DOHH2 (cell line): Measurements from ENCODE around the gene N4BP2.

Source experiments
- H3F3A ChIP-seq: fragments of 200-600 bp; sonication (generic), shearing (Covaris generic); 2 replicates; pipeline ENCODE4 v1.6.0; 2016; ENCODE audit warnings: antibody characterized with exemption, mild to moderate bottlenecking; ENCODE audit not compliant: control insufficient read depth, insufficient read depth
- H3K27ac ChIP-seq: fragments of 200-600 bp; sonication (generic); 2 replicates; pipeline ENCODE4 v1.5.1; 2014; ENCODE audit warnings: low read depth, mild to moderate bottlenecking, low read length, moderate library complexity
- H3K27me3 ChIP-seq: fragments of 200-600 bp; sonication (generic); 2 replicates; pipeline ENCODE4 v1.6.1; 2014; ENCODE audit warnings: mild to moderate bottlenecking, low read length, mixed read lengths; ENCODE audit not compliant: control insufficient read depth
- H3K36me3 ChIP-seq: fragments of 200-600 bp; sonication (generic); 2 replicates; pipeline ENCODE4 v1.6.1; 2014; ENCODE audit warnings: mild to moderate bottlenecking, low read length, moderate library complexity, mixed read lengths; ENCODE audit not compliant: control insufficient read depth
- H3K4me1 ChIP-seq: fragments of 200-600 bp; sonication (generic); 2 replicates; pipeline ENCODE4 v1.6.1; 2014; ENCODE audit warnings: mild to moderate bottlenecking, low read length, mixed read lengths; ENCODE audit not compliant: control insufficient read depth
- H3K4me2 ChIP-seq: fragments of 200-600 bp; sonication (generic); 2 replicates; pipeline ENCODE4 v1.6.0; 2014; ENCODE audit warnings: mild to moderate bottlenecking, low read length, moderate library complexity
- H3K4me3 ChIP-seq: fragments of 200-600 bp; sonication (generic); 2 replicates; pipeline ENCODE4 v1.5.1; 2014; ENCODE audit warnings: mild to moderate bottlenecking, low read length, mixed read lengths
- H3K79me2 ChIP-seq: fragments of 200-600 bp; sonication (generic); 2 replicates; pipeline ENCODE4 v1.6.1; 2014; ENCODE audit warnings: mild to moderate bottlenecking, low read length, mixed read lengths; ENCODE audit not compliant: control insufficient read depth
- H3K9me2 ChIP-seq: fragments of 200-600 bp; sonication (generic); replicated peaks from 2 replicates; pipeline ENCODE4 v1.6.1; 2014; ENCODE audit warnings: mild to moderate bottlenecking, low read length, mixed read lengths; ENCODE audit not compliant: control insufficient read depth
- H3K9me3 ChIP-seq: fragments of 200-600 bp; sonication (generic); 2 replicates; pipeline ENCODE4 v1.6.1; 2014; ENCODE audit warnings: antibody characterized with exemption, low read length, mixed read lengths; ENCODE audit not compliant: control insufficient read depth, insufficient read depth
- H4K20me1 ChIP-seq: fragments of 200-600 bp; sonication (generic); 2 replicates; pipeline ENCODE4 v1.6.0; 2014; ENCODE audit warnings: low read depth, mild to moderate bottlenecking, antibody characterized with exemption, low read length, moderate library complexity; ENCODE audit not compliant: control insufficient read depth, insufficient read depth
- CTCF ChIP-seq: fragments of 200-600 bp; sonication (generic); IDR thresholded peaks from one replicate; pipeline ENCODE4 v1.5.1; 2014; ENCODE audit warnings: antibody characterized with exemption, mild to moderate bottlenecking, low read depth, low read length; ENCODE audit not compliant: poor library complexity, severe bottlenecking
- EZH2phosphoT487 ChIP-seq: fragments of 200-600 bp; sonication (generic); IDR thresholded peaks from 2 replicates; pipeline ENCODE4 v1.6.1; 2017; ENCODE audit warnings: borderline replicate concordance, mild to moderate bottlenecking, antibody characterized with exemption, low read length, moderate library complexity, mixed read lengths

The N4BP2 gene

GRCh38 chr4:40150932-40151331 lies 94.3 kb downstream of the N4BP2 start:
- Histone ChIP-seq H4K20me1 (no peaks in the 10 kb centered on the region), H3F3A (peaks cover 31% of the 10 kb centered on the region), H3K9me2 (no peaks in the 10 kb centered on the region), H3K27ac (peak overlapping the region; percentile 96), H3K4me3 (peak overlapping the region; percentile 60), H3K9me3 (peaks cover 5% of the 10 kb centered on the region; the same call in 1 of the 2 replicates), H3K27me3 (no peaks in the 10 kb centered on the region), H3K4me1 (peaks cover 58% of the 10 kb centered on the region), H3K36me3 (peaks cover 17% of the 10 kb centered on the region), H3K4me2 (peak overlapping the region; percentile 77), H3K79me2 (peaks cover 48% of the 10 kb centered on the region)
- no peak for TF ChIP-seq CTCF
- TF ChIP-seq EZH2phosphoT487: no peak

GRCh38 chr4:40152637-40153036 lies 96.0 kb downstream of the N4BP2 start:
- H3F3A ChIP-seq: peaks cover 35% of the 10 kb centered on the region
- H3K9me2 ChIP-seq: no peaks in the 10 kb centered on the region
- H3K27me3 ChIP-seq: no peaks in the 10 kb centered on the region
- peaks cover 5% of the 10 kb centered on the region; the same call in 1 of the 2 replicates for H3K9me3 ChIP-seq
- H4K20me1 ChIP-seq: no peaks in the 10 kb centered on the region
- peaks cover 55% of the 10 kb centered on the region for H3K79me2 ChIP-seq
- H3K4me3 ChIP-seq: peak overlapping the region; percentile 60
- peaks cover 67% of the 10 kb centered on the region for H3K4me1 ChIP-seq
- H3K36me3 ChIP-seq: peaks cover 21% of the 10 kb centered on the region
- peak overlapping the region; percentile 96 for H3K27ac ChIP-seq
- TF ChIP-seq EZH2phosphoT487: no peak
- no peak for TF ChIP-seq CTCF
- H3K4me2 ChIP-seq: peak overlapping the region; percentile 77

GRCh38 chr4:40157436-40157835 lies 100.8 kb downstream of the N4BP2 start:
- H3K4me1 ChIP-seq: peaks cover 38% of the 10 kb centered on the region
- peaks cover 9% of the 10 kb centered on the region for H3F3A ChIP-seq
- peaks cover 34% of the 10 kb centered on the region for H3K79me2 ChIP-seq
- no peaks in the 10 kb centered on the region for H3K27me3 ChIP-seq
- no peaks in the 10 kb centered on the region for H3K9me2 ChIP-seq
- H4K20me1 ChIP-seq: no peaks in the 10 kb centered on the region
- H3K9me3 ChIP-seq: no peaks in the 10 kb centered on the region
- no peak overlapping the region for H3K4me2 ChIP-seq
- H3K36me3 ChIP-seq: peaks cover 24% of the 10 kb centered on the region
- no peak for TF ChIP-seq CTCF
- TF ChIP-seq EZH2phosphoT487: no peak
- H3K4me3 ChIP-seq: no peak overlapping the region
- H3K27ac ChIP-seq: no peak overlapping the region

GRCh38 chr4:40160258-40160657 lies 103.6 kb downstream of the N4BP2 start:
- Histone ChIP-seq H3K4me3 (no peak overlapping the region), H3K9me2 (no peaks in the 10 kb centered on the region), H3K9me3 (no peaks in the 10 kb centered on the region), H3K27ac (no peak overlapping the region), H4K20me1 (no peaks in the 10 kb centered on the region), H3K79me2 (peaks cover 11% of the 10 kb centered on the region), H3K27me3 (no peaks in the 10 kb centered on the region), H3K4me2 (no peak overlapping the region), H3K4me1 (peaks cover 14% of the 10 kb centered on the region), H3K36me3 (peaks cover 15% of the 10 kb centered on the region), H3F3A (peaks cover 7% of the 10 kb centered on the region; the same call in 1 of the 2 replicates)
- no peak for TF ChIP-seq EZH2phosphoT487
- no peak for TF ChIP-seq CTCF
